Superior temporal gyrus (tissue), 1 donor: Measurements from ENCODE around the gene RAB5B.
A peak's percentile ranks its signal among the peaks of the same experiment; 100 is the strongest.
"Not testable (repeated sequence)": the region's sequence is repeated elsewhere in the genome, so short reads cannot be mapped to it uniquely, and the experiment has no call there.

Source experiments
- DNase-seq: peaks from one replicate; pipeline ENCODE4 v3.0.0-alpha.2; 2016; ENCODE audit errors: extremely low spot score

Gene RAB5B

DNA sequence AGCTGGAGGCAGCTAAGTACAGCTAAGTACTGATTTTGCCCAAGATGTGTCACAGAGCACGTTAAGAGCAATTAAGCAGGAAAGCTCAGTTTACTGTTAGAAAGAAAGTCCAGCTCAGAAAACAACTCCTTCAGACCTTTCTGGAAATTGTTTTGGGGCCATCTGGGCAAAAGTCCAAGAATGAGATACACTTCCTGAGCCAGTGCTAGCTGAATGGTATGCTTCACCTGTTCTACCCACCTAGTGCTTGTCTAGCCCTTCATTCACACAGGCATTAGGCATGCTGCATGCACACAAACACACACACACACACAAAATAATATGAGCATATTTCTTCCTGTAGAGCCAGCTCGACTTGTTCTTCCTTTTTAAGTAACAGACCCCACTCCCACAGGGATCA is 40.3 kb downstream of the RAB5B start:
- no peak for DNase-seq

DNA sequence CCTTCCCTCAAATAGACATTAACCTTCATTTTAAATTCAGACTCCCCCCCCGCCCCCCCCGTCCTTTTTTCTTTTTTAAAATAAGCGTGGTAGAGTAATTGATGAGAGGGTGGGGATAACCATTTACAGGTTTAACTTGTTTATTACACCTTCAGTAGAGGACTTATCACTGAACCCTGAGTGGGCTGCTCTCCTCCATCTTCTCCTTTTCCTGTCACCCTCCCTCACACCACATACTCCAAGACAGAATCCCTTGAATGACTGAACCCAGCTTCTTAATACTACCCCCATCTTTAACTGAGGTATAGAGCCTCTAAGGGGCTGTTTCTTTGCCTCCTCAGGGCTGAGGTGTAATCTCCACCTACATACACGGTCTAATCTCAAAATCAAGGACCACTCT is 43.3 kb downstream of the RAB5B start:
- no peak for DNase-seq

DNA sequence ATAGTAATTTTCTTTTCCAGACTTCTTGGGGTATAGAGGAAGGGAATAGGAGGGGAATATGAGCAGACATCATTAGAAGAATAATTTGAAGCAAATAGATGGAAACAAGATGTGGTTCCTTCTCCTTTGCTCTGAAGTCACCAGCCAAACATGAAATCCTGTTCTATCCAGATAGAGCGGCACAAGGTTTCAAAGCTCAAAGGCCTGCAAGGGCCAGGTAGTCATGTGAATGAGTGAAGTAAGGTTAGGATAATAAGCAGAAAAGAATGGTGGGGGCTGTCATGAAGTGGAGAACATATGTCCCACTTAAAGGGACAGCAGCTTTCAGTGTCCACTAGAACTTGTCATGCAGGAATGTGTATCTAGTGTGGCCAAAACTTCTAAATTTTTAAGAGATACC is 44.5 kb downstream of the RAB5B start:
- DNase-seq = no peak

DNA sequence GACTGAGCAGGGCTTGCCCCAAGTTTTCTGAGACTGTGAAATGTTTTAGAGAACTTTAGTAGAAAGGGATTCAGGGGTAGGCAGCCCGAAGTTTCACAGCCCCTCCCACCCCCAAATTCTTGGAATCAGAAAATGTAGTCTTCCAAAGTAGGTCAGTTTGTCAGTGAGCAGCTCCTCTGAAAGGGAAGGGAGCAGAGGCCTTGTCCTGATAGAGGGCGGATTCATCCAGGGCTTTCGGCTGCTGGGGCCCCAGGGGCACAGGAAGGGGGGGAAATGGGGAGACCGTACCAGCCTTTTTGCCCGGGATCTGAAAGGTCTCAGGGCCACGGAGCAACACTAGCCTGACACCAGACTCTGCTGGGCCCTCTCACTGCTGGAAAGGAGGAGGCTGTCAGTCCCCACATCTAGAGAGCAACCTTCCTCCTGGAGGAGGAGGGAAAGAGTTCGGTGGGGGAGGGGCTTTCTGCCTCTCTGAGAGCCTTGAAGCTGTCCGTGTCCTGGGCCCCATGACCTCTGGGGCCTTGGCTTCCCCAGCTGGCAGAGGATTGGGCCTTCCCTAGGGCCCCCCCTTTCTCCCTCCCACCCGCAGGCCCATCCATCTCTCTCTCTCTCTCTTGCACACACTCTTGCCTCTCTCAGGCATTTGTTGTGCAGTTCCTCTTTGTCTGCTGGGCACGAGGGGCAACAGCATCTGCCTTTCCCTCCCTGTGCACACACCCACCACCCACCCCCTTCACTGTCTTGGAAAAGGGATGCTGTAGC is 46.7 kb downstream of the RAB5B start, which contains the start of gene IKZF4:
Gene IKZF4, plus strand, starts transcription at position 621 of the 762 bp plus-strand sequence. CDS start 451 bp downstream, outside the sequence.
- no peak for DNase-seq

DNA sequence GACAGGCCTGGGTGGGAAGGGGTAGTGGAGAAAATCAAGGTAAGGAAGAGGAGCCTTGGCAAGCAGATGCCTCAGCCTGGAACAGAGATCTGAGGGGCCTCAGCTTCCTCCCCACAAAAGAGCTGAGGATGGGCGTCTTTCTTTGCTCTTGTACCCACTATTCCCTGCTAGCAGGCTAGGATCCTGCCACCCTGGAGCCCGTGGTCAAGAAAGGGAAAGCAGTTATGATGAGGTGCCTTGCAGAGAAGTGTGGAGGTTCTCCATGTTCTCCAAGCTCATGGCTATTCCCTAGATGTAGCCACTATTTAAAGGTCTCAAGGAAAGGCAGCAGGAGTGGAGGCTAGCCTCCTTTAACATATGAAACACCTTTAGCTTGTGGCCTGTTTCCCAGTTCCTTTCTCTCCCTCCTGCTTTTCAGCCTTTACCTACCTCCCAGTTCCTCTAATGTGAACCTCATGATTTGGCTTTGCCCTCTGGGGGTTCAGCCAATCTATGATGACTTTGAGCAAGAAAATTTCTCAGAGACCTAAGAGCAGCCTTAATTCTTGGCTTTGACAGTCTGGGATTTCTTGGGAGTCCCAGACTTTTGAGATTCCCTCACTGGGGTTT is 48.1 kb downstream of the RAB5B start:
- no peak for DNase-seq

DNA sequence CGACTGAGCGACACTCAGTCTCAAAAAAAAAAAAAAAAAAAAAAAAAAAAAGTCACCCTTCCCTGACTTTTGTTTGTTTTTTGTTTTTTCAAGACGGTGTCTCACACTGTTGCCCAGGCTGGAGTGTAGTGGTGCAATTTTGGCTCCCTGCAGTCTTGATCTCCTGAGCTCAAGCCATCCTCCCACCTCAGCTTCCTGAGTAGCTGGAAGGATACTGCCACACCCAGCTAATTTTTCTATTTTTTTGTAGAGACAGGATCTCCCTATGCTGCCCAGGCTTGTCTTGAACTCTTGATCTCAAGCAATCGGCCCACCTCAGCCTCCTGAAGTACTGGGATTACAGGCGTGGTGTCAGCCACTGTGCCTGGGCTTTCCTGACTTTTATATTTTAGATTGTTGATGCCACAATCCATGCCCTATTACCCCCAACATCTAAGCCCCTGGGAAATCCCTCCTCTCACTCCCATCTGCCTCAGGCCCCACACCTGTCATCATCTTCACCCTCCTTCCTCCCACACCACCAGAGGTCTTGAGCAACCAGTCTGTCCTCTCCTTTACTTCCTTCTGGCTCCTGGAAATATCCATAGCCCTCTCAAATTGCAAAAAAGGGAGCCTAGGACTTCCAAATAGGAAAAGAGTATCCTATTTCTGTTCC is 54.8 kb downstream of the RAB5B start:
- DNase-seq = no peak

DNA sequence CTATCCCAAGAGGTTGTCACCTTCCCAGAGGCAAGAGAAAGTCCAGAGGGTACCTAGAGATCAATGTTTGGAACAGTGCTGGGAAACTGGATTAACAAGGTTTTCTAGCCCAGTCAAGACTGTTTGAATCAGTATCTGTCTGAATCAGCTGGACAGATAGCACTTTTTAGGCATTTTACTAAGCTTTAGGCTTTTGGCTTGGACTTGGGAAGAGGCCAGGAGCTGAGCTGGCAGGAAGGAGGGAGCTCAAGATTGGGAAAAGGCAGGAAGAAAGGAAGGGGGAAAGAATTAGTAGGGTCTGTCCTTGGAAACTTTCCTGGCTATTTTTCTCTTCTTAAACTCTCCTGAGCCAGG is 55.3 kb downstream of the RAB5B start:
- no peak for DNase-seq

DNA sequence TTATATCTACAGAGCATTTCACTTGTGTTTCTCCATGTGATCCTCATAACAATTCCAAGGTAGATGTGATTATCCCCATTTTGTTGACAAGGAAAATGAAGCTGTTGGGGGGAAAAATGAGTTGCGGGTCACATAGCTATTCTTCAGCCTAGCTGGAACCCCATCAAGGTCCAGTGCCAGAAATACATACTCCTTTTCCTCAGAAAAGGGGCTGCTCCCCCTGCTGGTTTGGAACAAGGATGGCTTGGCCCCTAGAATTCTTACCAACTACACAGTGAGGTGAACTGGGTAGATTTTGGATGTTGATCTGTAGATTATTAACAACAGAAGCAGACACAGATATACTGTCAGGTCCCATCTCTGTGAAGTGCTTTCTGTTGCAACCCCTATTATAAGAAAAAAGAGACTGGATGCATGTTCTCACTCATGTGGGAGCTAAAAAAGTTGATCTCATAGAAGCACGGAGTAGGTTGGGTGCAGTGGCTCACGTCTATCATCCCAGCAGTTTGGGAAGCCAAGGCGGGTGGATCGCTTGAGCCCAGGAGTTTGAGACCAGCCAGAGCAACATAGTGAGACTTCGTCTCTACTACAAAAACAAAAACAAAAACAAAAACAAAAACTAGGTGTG is 55.9 kb downstream of the RAB5B start:
- DNase-seq = peak; percentile 62

DNA sequence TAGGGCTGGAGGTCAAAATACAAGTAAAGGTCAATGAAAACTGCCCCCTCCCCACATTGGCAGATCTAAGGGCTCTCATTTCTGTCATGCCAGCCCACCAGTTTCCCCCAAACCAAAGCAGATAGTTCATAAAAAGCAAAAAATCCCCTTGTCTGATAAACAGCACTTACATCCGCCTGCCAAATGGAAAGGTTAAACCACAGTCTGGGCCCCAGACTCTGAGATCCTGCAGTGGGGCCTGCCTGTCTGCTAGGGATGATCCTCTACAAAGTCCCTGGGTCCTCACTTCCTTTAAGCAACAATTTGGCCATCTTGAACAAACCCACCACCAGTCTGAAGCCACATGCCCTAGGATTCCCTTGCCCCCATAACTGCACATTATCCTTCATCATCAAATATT is 58.1 kb downstream of the RAB5B start:
- no peak for DNase-seq

DNA sequence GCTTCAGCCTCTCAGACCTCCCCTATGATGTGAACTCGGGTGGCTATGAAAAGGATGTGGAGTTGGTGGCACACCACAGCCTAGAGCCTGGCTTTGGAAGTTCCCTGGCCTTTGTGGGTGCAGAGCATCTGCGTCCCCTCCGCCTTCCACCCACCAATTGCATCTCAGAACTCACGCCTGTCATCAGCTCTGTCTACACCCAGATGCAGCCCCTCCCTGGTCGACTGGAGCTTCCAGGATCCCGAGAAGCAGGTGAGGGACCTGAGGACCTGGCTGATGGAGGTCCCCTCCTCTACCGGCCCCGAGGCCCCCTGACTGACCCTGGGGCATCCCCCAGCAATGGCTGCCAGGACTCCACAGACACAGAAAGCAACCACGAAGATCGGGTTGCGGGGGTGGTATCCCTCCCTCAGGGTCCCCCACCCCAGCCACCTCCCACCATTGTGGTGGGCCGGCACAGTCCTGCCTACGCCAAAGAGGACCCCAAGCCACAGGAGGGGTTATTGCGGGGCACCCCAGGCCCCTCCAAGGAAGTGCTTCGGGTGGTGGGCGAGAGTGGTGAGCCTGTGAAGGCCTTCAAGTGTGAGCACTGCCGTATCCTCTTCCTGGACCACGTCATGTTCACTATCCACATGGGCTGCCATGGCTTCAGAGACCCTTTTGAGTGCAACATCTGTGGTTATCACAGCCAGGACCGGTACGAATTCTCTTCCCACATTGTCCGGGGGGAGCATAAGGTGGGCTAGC is 60.9 kb downstream of the RAB5B start:
- no peak for DNase-seq

DNA sequence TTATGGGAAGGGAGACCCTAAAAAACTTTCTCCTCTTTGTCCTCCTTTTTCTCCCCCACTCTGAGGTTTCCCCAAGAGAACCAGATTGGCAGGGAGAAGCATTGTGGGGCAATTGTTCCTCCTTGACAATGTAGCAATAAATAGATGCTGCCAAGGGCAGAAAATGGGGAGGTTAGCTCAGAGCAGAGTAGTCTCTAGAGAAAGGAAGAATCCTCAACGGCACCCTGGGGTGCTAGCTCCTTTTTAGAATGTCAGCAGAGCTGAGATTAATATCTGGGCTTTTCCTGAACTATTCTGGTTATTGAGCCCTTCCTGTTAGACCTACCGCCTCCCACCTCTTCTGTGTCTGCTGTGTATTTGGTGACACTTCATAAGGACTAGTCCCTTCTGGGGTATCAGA is 63.3 kb downstream of the RAB5B start:
- no peak for DNase-seq

DNA sequence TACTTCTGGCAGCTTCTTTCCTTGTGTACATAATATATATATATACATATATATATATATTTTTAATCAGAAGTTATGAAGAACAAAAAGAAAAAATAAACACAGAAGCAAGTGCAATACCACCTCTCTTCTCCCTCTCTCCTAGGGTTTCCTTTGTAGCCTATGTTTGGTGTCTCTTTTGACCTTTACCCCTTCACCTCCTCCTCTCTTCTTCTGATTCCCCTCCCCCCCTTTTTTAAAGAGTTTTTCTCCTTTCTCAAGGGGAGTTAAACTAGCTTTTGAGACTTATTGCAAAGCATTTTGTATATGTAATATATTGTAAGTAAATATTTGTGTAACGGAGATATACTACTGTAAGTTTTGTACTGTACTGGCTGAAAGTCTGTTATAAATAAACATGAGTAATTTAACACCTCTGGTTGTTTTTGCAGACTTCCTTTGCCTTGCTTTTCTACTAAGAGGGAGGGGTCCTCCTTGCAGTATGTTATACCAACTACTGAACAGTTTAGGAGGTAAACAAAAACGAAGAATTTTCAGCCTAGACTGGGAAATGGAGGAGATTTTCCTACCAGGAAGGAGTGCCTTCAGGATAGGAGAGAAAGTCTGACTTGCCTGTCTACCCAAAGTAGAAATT is 64.3 kb downstream of the RAB5B start:
- DNase-seq = no peak

DNA sequence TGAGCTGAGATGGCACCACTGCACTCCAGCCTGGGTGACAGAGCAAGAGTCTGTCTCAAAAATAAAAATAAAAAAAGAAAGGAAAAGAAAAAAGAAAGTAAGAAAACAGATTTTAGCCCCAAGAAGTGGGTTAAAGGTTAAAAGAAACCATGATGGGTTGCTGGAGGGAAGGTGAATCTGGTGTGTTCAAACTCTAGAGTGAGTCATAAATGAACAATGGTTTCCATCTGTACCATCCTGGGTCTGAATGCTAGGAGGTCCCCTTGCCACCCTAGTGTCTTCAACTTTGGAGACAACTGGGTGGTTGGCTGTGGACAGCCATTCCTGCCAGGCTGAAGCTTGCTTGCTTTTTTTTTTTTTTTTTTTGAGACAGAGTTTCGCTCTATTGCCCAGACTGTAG is 66.3 kb downstream of the RAB5B start:
- DNase-seq = no peak

DNA sequence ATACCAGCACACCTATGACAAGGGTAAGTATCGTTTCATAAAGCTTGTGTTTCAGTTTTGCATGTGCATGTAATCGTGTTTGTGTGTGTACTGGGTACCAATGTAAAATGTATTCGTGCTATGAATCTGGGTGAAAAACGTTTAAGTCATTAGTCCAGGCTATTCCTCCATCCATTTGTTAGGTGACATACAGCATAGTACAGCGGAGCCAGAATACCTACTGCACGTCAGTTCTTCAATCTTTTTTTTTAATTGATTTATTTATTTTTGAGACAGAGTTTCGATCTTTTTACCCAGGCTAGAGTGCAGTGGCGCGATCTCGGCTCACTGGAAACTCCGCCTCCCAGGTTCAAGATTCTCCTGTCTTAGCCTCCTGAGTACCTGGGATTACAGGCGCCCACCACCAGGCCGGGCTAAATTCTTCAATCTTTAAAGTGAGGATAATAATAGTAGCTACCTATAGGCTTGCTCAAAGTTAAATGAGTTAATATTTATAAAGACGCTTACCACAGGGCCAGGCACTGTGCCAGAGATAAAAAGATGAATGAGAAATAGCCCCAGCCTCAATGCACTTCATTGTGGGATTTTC is 67.2 kb downstream of the RAB5B start:
- no peak for DNase-seq

DNA sequence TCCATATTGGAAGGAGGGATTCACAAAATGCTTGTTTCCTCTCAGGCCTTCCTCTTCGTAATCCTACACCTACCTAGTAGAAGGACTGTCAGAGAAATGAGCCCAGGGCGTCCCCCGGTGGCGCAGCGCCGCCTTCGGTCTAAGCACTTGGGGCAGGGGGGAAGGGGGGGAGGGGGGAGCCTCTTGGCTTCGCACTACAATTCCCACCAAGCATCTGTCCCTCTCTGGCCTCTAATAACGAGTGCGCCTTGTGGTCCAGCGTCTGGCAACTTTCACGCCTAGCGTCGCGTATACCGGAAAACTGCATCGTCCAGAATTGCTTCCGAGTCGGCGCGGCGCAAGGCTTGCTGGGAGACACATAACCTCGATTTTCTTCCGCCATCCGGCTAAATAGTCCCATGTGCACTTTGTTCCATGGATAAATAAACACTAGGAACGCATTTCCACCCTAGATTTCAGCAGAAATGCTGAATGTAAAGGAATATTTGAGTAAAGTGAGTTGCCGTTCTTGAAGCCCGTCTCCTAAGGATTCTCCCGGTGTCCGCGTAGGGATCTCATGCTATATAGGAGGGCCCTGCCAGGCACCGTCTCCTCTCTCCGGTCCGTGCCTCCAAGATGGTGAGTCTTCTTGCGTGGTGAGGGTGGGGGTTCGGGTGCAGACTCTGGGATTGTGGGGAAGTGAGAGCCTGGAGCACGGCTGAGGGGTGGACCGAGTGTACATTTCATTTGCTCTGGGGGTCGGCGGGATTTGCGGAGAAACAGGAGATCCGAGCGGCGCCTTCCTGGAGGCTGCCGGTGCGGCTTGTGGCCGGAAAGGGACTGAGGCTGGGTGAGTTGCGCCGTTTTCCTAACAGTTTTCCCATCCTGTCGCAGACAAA is 67.9 kb downstream of the RAB5B start, which contains the start of gene RPS26:
Gene RPS26, plus strand, starts transcription at position 367 of the 878 bp plus-strand sequence. Its CDS starts 249 bp downstream, at position 616.
- DNase-seq = peak; percentile 98

DNA sequence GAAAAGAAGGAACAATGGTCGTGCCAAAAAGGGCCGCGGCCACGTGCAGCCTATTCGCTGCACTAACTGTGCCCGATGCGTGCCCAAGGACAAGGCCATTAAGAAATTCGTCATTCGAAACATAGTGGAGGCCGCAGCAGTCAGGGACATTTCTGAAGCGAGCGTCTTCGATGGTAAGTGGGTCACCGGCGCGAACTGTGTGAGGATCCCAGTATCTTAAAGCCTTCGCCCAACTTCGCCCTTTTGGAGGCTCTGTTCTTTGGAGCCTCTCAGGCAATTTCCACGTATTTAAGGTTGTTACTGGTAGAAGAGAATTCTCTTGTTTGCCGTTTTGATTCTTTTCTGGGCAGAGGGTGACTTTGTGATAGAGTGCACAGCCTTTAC is 68.5 kb downstream of the RAB5B start:
- not testable (repeated sequence) for DNase-seq

DNA sequence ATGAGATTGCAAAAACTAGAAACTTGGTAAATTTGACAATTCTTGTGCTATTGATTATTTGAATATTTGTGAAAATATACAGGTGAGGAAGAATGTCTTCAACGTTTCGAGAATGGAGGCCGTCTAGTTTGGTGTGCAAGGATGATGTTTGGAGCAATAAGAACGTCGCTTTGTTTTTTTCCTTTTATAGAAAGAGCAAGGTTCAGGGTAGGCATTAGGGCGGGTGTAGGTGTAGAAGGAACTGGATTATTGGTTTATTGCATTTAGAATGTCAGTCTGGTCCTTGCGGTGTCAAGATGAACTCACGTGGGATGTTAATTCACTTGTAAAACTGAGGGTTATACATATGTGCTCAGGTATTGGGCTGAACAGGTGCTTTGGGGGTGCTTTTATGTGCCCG is 69.0 kb downstream of the RAB5B start:
- no peak for DNase-seq
